ENCODE data around the gene RPA3.

The RPA3 gene

DNA sequence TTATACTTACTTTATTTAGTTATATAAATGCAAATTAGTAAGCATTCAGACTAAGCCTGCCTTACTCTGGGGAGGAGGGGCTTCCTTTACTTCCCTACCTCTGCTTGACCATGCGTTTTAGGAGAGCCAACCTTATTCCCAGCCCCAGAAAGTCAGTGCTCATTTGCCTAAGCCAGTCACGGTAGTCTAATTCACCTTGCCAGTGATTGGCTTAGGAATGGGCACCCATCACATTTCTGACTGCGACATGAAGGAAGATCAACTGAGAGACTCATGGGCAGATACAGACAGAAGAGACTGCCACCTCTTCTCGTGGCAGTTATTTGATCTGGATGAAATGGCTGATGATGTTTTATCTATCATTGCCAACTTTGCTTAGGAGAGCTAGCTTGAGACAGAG, 29.5 kb downstream of the RPA3 start (continued):
- TF ChIP-seq ZNF274 (IDR thresholded peaks at IDR 0.05; ENCODE audit: low read length) = no peak
- no peak for TF ChIP-seq ZNF274 (tag by site-specific recombination; IDR thresholded peaks at IDR 0.05; ENCODE audit: borderline replicate concordance)
- TF ChIP-seq SP7 (tag by site-specific recombination; IDR thresholded peaks at IDR 0.05) = no peak
- TF ChIP-seq, protein P1, sequence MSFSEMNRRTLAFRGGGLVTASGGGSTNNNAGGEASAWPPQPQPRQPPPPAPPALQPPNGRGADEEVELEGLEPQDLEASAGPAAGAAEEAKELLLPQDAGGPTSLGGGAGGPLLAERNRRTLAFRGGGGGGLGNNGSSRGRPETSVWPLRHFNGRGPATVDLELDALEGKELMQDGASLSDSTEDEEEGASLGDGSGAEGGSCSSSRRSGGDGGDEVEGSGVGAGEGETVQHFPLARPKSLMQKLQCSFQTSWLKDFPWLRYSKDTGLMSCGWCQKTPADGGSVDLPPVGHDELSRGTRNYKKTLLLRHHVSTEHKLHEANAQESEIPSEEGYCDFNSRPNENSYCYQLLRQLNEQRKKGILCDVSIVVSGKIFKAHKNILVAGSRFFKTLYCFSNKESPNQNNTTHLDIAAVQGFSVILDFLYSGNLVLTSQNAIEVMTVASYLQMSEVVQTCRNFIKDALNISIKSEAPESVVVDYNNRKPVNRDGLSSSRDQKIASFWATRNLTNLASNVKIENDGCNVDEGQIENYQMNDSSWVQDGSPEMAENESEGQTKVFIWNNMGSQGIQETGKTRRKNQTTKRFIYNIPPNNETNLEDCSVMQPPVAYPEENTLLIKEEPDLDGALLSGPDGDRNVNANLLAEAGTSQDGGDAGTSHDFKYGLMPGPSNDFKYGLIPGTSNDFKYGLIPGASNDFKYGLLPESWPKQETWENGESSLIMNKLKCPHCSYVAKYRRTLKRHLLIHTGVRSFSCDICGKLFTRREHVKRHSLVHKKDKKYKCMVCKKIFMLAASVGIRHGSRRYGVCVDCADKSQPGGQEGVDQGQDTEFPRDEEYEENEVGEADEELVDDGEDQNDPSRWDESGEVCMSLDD (tag by site-specific recombination; IDR thresholded peaks at IDR 0.05) = no peak
- no peak for TF ChIP-seq ZNF146 (tag by site-specific recombination; IDR thresholded peaks at IDR 0.05)
- no peak for TF ChIP-seq ZNF558 (tag by site-specific recombination; IDR thresholded peaks at IDR 0.05)
- TF ChIP-seq ZNF157 (tag by site-specific recombination; IDR thresholded peaks at IDR 0.05) = no peak
- no peak for TF ChIP-seq ZXDB (tag by site-specific recombination; IDR thresholded peaks at IDR 0.05)
- TF ChIP-seq ZFP37 (tag by site-specific recombination; IDR thresholded peaks at IDR 0.05) = no peak
- TF ChIP-seq, protein P2, sequence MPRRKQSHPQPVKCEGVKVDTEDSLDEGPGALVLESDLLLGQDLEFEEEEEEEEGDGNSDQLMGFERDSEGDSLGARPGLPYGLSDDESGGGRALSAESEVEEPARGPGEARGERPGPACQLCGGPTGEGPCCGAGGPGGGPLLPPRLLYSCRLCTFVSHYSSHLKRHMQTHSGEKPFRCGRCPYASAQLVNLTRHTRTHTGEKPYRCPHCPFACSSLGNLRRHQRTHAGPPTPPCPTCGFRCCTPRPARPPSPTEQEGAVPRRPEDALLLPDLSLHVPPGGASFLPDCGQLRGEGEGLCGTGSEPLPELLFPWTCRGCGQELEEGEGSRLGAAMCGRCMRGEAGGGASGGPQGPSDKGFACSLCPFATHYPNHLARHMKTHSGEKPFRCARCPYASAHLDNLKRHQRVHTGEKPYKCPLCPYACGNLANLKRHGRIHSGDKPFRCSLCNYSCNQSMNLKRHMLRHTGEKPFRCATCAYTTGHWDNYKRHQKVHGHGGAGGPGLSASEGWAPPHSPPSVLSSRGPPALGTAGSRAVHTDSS (tag by site-specific recombination; IDR thresholded peaks at IDR 0.05) = no peak

DNA sequence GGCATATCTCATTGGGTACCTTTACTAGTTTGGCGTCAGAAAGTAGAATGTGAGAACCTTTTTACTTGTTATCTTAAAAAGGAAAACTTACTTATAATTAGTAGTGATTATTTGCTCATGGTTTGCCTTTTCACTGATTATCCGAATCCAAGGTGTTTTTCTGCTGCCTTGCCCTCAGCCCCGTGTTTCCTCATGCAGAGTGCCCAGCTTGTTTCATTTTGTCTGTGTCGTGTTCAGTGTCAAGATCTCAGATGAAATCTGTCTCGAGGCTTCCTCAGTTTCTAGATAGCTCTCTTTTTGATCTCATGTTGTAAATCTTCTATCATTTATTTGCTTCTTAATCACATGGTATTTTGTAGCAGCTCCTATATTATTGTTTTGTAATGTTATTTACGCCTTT, 30.1 kb downstream of the RPA3 start:
- POLR2A ChIA-PET = no interaction called here
- Histone ChIP-seq H3K27ac (ENCODE audit: extremely low read depth, low read depth, low read length) (no peak overlapping the region), H3K4me1 (ENCODE audit: control insufficient read depth, insufficient read depth, low read length) (no peaks in the 10 kb centered on the region), H3K4me3 (ENCODE audit: low read depth, low read length) (no peak overlapping the region), H3K36me3 (ENCODE audit: control insufficient read depth in 2 of 2, insufficient read depth in 1 of 2, low read length in 2 of 2) (no peaks in the 10 kb centered on the region), H3K9me3 (ENCODE audit: control insufficient read depth, insufficient read depth, low read depth, low read length) (no peaks in the 10 kb centered on the region)
- no peak for TF ChIP-seq ZNF140 (tag by site-specific recombination; IDR thresholded peaks at IDR 0.05)
- TF ChIP-seq ZNF416 (tag by site-specific recombination; IDR thresholded peaks at IDR 0.05) = no peak
- TF ChIP-seq, protein P3, sequence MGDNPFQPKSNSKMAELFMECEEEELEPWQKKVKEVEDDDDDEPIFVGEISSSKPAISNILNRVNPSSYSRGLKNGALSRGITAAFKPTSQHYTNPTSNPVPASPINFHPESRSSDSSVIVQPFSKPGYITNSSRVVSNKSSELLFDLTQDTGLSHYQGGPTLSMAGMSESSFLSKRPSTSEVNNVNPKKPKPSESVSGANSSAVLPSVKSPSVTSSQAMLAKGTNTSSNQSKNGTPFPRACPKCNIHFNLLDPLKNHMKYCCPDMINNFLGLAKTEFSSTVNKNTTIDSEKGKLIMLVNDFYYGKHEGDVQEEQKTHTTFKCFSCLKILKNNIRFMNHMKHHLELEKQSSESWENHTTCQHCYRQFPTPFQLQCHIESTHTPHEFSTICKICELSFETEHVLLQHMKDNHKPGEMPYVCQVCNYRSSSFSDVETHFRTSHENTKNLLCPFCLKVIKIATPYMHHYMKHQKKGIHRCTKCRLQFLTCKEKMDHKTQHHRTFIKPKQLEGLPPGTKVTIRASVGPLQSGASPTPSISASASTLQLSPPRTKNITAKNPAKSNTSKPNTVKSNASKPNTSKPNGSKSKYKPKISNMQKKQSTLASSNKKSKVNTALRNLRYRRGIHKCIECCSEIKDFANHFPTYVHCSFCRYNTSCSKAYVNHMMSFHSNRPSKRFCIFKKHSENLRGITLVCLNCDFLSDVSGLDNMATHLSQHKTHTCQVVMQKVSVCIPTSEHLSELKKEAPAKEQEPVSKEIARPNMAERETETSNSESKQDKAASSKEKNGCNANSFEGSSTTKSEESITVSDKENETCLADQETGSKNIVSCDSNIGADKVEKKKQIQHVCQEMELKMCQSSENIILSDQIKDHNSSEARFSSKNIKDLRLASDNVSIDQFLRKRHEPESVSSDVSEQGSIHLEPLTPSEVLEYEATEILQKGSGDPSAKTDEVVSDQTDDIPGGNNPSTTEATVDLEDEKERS (tag by site-specific recombination; IDR thresholded peaks at IDR 0.05) = no peak
- no peak for TF ChIP-seq KLF7 (tag by site-specific recombination; IDR thresholded peaks at IDR 0.05; ENCODE audit: borderline replicate concordance)
- no peak for TF ChIP-seq IKZF3 (tag by site-specific recombination; IDR thresholded peaks at IDR 0.05)
- CTCF ChIA-PET = interaction anchor here (1.0 kb wide), 1 partner anchor 74 kb away, joined by 3 read pairs; no protein-coding TSS in a partner anchor

DNA sequence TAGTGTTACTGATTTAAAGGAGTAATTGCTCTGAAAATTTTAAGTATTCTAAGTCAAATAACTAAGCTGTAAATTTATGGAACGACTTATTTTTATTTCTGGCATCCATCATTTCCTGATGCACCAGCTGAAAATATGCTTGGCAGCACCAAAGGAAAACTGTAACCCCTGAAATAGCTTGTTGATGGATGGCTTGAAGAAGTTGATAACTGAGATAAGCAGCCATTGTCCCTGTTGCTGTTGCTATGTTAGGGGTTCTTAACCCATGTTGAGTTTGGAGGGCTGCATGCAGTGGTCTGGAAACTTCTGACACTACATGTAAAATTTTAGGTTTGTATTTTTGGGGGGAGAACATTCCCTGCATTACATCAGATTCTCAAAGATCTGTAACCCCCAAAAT, 30.6 kb downstream of the RPA3 start:
- Histone ChIP-seq H3K27ac (ENCODE audit: extremely low read depth, low read depth, low read length) (no peak overlapping the region), H3K4me1 (ENCODE audit: control insufficient read depth, insufficient read depth, low read length) (no peaks in the 10 kb centered on the region), H3K36me3 (ENCODE audit: control insufficient read depth in 2 of 2, insufficient read depth in 1 of 2, low read length in 2 of 2) (no peaks in the 10 kb centered on the region), H3K9me3 (ENCODE audit: control insufficient read depth, insufficient read depth, low read depth, low read length) (no peaks in the 10 kb centered on the region), H3K4me3 (ENCODE audit: low read depth, low read length) (no peak overlapping the region)
- ChIA-PET CTCF (interaction anchor here (1.0 kb wide), 1 partner anchor 74 kb away, joined by 3 read pairs; no protein-coding TSS in a partner anchor), POLR2A (no interaction called here)
- TF ChIP-seq, protein P4, sequence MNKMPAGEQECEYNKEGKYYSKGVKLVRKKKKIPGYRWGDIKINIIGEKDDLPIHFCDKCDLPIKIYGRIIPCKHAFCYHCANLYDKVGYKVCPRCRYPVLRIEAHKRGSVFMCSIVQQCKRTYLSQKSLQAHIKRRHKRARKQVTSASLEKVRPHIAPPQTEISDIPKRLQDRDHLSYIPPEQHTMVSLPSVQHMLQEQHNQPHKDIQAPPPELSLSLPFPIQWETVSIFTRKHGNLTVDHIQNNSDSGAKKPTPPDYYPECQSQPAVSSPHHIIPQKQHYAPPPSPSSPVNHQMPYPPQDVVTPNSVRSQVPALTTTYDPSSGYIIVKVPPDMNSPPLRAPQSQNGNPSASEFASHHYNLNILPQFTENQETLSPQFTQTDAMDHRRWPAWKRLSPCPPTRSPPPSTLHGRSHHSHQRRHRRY (tag by site-specific recombination; IDR thresholded peaks at IDR 0.05) = no peak
- TF ChIP-seq ZNF140 (tag by site-specific recombination; IDR thresholded peaks at IDR 0.05) (no peak), ZNF585B (tag by site-specific recombination; IDR thresholded peaks at IDR 0.05) (no peak), ZNF239 (tag by site-specific recombination; IDR thresholded peaks at IDR 0.05) (no peak), KLF7 (tag by site-specific recombination; IDR thresholded peaks at IDR 0.05; ENCODE audit: borderline replicate concordance) (no peak)
- TF ChIP-seq, protein P5, sequence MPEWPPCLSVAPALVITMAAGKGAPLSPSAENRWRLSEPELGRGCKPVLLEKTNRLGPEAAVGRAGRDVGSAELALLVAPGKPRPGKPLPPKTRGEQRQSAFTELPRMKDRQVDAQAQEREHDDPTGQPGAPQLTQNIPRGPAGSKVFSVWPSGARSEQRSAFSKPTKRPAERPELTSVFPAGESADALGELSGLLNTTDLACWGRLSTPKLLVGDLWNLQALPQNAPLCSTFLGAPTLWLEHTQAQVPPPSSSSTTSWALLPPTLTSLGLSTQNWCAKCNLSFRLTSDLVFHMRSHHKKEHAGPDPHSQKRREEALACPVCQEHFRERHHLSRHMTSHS (tag by site-specific recombination; IDR thresholded peaks at IDR 0.05) = no peak
- TF ChIP-seq, protein P6, sequence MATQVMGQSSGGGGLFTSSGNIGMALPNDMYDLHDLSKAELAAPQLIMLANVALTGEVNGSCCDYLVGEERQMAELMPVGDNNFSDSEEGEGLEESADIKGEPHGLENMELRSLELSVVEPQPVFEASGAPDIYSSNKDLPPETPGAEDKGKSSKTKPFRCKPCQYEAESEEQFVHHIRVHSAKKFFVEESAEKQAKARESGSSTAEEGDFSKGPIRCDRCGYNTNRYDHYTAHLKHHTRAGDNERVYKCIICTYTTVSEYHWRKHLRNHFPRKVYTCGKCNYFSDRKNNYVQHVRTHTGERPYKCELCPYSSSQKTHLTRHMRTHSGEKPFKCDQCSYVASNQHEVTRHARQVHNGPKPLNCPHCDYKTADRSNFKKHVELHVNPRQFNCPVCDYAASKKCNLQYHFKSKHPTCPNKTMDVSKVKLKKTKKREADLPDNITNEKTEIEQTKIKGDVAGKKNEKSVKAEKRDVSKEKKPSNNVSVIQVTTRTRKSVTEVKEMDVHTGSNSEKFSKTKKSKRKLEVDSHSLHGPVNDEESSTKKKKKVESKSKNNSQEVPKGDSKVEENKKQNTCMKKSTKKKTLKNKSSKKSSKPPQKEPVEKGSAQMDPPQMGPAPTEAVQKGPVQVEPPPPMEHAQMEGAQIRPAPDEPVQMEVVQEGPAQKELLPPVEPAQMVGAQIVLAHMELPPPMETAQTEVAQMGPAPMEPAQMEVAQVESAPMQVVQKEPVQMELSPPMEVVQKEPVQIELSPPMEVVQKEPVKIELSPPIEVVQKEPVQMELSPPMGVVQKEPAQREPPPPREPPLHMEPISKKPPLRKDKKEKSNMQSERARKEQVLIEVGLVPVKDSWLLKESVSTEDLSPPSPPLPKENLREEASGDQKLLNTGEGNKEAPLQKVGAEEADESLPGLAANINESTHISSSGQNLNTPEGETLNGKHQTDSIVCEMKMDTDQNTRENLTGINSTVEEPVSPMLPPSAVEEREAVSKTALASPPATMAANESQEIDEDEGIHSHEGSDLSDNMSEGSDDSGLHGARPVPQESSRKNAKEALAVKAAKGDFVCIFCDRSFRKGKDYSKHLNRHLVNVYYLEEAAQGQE (tag by site-specific recombination; IDR thresholded peaks at IDR 0.05) = no peak

Measured in HEK293 (cell line).